NCI-H1105 treated with DMSO at 0.1 percent for 48 hours (cell line): ENCODE data around the gene PRAMEF9.
"Not testable (repeated sequence)": the region's sequence is repeated elsewhere in the genome, so short reads cannot be mapped to it uniquely, and the experiment has no call there.

Experiments
- DNase-seq: peaks from one replicate; lab custom pipeline; 2025; lab: John Stamatoyannopoulos, UW

Gene PRAMEF9

GRCh38 chr1:13171548-13171947, at the start of gene PRAMEF9:
Gene PRAMEF9, plus strand, starts transcription at chr1:13171848. Its CDS starts 3,433 bp downstream, at chr1:13175281.
- DNase-seq, result not testable (repeated sequence)

DNA sequence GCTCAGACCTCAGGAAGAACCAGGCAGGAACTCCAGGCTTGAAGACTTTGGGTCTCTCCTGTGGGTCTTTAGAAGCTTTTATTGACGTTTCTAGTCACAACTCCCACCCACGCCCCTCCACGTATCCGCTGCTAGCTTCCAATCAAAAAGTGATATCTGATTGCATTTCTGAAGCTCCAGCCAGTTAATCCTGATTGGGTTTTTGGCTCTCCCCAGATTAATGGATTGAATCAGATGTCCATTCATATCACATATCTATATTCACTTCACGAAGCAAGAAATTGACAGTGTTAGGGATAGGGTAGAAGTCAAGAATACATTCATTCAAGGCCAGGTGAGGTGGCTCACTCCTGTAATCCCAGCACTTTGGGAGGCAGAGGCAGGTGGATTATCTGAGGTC, 15.7 kb upstream of the PRAMEF9 start, which contains the start of gene PRAMEF26:
PRAMEF26 (minus strand) TSS at position 101 of the 400 bp plus-strand sequence. CDS start 2,914 bp downstream, outside the sequence.
- not testable (repeated sequence) for DNase-seq

DNA sequence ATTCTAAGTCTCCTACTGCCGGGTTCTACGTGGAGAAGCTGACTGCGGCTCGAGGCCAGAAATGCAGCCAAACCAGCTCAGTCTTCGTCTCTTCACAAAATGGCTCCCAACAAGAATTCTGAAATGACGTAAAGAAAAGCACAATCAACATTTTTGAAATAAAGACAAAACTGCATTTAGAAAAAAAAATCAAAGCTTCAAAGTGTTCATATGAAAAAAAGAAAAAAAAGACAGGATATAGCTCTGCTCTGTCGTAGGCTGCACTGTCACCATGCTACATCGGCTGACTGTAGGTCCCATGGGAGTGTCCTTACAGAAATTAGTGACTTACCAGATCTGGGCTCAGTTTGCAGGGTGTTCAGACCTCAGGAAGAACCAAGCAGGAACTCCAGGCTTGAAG, 6.1 kb upstream of the PRAMEF9 start, which contains the start of gene HNRNPCL4:
HNRNPCL4 (minus strand) TSS at position 101 of the 400 bp plus-strand sequence. CDS start 164 bp downstream, outside the sequence.
- not testable (repeated sequence) for DNase-seq

DNA sequence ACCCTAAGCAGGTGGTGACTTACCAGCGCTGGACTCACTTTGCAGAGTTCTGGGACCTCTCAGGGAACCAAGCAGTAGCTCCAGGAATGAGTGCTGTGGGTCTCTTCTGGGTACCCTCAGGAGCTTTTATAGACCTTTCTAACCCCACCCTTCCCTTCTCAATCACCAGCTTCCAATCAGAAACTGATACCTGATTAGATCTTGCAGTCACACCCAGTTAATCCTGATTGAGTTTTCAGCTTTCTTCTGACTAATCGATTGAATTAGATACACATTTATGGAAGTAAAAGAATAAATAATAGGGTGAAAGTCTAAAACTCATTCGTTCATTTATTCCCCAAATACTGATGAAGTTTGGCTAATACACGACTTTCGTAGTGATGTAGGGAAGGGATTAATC, 29.7 kb downstream of the PRAMEF9 start, which contains the start of gene PRAMEF13:
PRAMEF13 (minus strand) TSS at position 101 of the 400 bp plus-strand sequence. CDS start 1,820 bp downstream, outside the sequence.
- not testable (repeated sequence) for DNase-seq

GRCh38 chr1:13208712-13209111, 37.1 kb downstream of the PRAMEF9 start:
- DNase-seq, result not testable (repeated sequence)

- not testable (repeated sequence) for DNase-seq
Measured at GRCh38 chr1:13216619-13217018, 45.0 kb downstream of the PRAMEF9 start.

DNA sequence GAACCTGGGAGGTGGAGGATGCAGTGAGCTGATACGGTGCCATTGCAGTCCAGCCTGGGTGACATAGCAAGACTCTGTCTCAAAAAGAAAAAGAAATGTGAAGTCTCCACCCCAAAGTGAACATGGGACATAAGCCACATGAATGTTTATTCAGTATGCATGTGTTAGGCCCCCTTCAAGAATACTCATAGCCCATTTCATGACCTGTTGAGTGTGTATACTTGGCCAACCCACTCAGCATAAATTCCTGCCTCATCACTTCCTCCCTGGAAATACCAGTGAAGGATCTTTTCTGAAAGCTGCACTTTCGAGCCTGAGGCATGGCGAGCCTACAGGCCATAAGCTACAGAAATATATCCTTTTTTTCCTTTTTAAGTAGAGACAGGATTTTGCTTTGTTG, 47.6 kb downstream of the PRAMEF9 start:
- DNase-seq, result not testable (repeated sequence)

DNA sequence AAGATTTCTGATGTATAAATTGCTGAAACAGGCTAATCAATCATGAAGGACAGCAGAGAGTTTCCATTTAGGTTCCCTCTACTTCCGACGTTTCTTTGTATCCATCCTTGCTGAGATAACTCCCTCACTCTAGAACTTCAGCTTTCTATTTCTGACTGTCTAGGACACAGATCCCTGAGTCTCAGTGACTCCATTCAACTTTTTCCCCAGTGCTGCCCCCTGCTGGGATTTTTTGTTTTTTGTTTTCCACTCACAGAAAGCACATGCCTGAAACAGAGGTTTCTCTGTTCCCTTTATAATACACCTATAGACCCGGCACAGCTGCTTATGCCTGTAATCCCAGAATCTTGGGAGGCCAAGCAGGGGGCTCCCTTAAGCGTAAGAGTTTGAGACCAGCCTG, 51.1 kb downstream of the PRAMEF9 start:
- DNase-seq, result not testable (repeated sequence)

DNA sequence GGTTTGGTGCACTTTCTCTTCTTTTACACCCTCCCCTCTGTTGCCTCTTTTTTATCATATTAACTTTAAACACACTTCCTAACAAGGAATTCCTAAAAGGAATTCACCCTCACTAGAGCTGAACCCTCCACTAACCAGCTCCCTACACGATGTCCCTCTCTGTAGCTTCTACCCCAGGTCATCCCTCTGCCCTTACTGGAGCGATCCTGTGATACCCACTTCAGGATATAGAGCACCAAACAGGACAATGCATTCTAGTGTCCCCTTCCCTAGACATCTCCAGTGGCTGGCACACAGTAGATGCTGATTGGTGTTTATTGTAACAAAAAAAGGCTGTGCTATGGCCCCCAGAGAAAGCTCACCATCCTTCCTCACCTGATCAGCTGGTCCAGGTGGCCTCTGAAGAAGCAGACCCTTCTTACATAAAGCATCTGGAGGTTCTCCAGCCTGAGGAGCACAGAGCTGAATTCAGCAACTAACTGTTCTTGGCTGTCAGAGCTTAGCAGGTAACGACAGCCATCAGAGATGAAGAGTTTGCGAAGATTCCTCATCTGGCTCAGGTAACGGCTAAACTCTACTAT, 52.9 kb downstream of the PRAMEF9 start:
- no peak for DNase-seq

DNA sequence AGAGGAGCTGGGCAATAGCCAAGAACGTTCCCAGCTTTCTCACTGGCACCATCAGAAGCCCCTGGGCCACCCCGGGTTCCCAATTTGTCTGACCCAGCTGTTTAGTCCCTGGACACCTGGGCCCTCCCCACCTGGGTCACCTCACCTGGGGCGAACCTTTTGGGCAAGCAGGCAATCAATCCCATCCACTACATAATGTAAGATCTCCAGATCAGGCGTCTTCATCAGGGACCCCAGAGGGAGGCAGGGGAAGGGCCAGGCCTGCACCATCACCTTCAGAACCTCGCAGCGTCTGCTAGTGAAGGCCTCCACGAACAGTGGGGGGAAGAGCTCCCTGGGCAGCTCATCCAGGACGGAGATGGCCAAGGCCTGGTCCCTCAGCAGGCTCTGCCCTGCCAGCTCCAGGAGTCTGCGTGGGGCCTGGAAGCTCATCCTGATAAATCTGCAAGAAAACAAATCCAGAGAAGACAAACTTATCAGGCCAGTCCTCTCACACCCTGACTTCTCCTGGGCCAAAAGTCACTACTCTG, 54.1 kb downstream of the PRAMEF9 start, which contains the start of gene PRAMEF18:
PRAMEF18 (minus strand) TSS at position 480 of the 530 bp plus-strand sequence; CDS start at position 432, 48 bp downstream.
- DNase-seq, result not testable (repeated sequence)

GRCh38 chr1:13227271-13228055, 55.8 kb downstream of the PRAMEF9 start:
- not testable (repeated sequence) for DNase-seq

GRCh38 chr1:13228343-13228781, 56.7 kb downstream of the PRAMEF9 start:
- DNase-seq, result peak; percentile 5
